Mesothelial cell of epicardium (in vitro differentiated cells): ENCODE data around the gene REEP5. TPM values are rescaled to one million over a fixed set of nuclear protein-coding genes. Genes with fewer than 3 reads are reported as not detected.

Experiments used
- DNase-seq, 2 experiments: peaks; one replicate each; pipeline ENCODE4 v3.0.0; 2021; ENCODE audit warnings: low spot score in 2 of 2; ENCODE audit not compliant: unreplicated experiment in 2 of 2
- H3K27ac Mint-ChIP-seq: 2 replicates; pipeline ENCODE4 v1.8.0; 2021; ENCODE audit warnings: mixed read lengths
- H3K27me3 Mint-ChIP-seq: 2 replicates; pipeline ENCODE4 v1.8.0; 2021; ENCODE audit warnings: low read depth, mixed read lengths
- H3K36me3 Mint-ChIP-seq: 2 replicates; pipeline ENCODE4 v1.8.0; 2021; ENCODE audit warnings: mixed read lengths
- H3K4me1 Mint-ChIP-seq: 2 replicates; pipeline ENCODE4 v1.8.0; 2021; ENCODE audit warnings: mixed read lengths
- H3K4me3 Mint-ChIP-seq: 2 replicates; pipeline ENCODE4 v1.8.0; 2021; ENCODE audit warnings: mild to moderate bottlenecking, moderate library complexity, mixed read lengths
- H3K9me3 Mint-ChIP-seq: 2 replicates; pipeline ENCODE4 v1.8.0; 2021; ENCODE audit warnings: mixed read lengths
- CTCF ChIP-seq: fragments of 200-600 bp; sonication (generic); IDR thresholded peaks from one replicate; pipeline ENCODE4 v1.5.0; 2021; ENCODE audit warnings: antibody characterized with exemption; ENCODE audit not compliant: unreplicated experiment
- total RNA-seq: library from RNA; stranded (reverse); gene quantifications from 3 replicates; pipeline ENCODE4 v1.2.1, GENCODE V29; 2021

Gene REEP5
- total RNA-seq, 1 donor from 2014 or later: 34.7 TPM

GRCh38 chr5:112918136-112918535 is 3.9 kb downstream of the REEP5 start:
- Mint-ChIP-seq H3K27ac (no peak overlapping the region), H3K36me3 (peaks cover 20% of the 10 kb centered on the region), H3K4me3 (no peak overlapping the region), H3K9me3 (no peaks in the 10 kb centered on the region), H3K27me3 (peaks cover 2% of the 10 kb centered on the region), H3K4me1 (peaks cover 41% of the 10 kb centered on the region)
- DNase-seq: no peak
- TF ChIP-seq CTCF: no peak

DNA sequence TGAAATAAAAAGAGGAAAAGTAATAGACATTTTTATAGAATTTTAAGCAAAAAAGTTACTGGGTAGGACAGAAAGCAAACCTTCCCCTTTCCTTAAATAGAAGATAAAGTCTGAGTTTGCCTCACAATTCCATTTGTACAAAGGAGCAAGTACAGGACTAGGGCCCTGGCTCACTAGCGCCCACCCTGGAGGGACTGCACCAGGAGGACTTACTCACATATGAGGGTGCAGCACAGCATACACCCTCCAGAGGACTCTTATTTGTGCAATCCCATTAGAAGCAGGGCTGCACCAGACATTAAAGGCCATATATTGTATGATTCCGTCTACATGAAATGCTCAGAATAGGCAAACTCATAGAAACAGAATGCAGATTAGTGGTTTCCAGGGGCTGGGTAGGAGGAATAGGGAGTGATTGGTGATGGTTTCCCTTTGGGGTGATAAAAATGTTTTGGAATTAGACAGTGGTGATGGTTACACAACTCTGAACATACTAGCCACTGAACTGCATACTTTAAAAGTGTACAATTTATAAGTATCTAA is 4.5 kb downstream of the REEP5 start:
- Mint-ChIP-seq H3K27ac (no peak overlapping the region), H3K27me3 (no peaks in the 10 kb centered on the region), H3K4me3 (no peak overlapping the region), H3K4me1 (peaks cover 35% of the 10 kb centered on the region), H3K36me3 (peaks cover 25% of the 10 kb centered on the region), H3K9me3 (no peaks in the 10 kb centered on the region)
- DNase-seq: no peak
- no peak for TF ChIP-seq CTCF

- H3K36me3 Mint-ChIP-seq: peaks cover 27% of the 10 kb centered on the region
- no peak overlapping the region for H3K27ac Mint-ChIP-seq
- DNase-seq: no peak
Observed at GRCh38 chr5:112915831-112916230, 6.2 kb downstream of the REEP5 start.

DNA sequence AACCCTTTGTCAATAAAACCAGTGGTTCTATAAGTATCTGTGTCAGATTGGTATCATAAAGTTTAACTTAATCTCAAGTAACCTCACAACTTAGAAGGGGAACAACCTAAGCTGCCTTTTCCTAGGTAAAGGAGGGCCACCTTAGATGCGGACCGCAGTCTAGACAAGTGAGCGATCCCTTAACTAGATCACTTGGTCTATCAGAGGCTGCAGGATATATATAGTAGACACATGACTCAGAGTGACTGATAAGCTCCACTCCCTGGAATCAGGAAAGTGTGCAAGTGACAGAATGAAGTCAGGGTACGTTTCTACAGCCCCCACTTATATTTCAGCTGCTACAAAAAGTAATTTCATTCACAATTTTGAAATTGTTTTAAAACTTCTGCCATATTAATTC is 7.4 kb downstream of the REEP5 start:
- no peaks in the 10 kb centered on the region for H3K9me3 Mint-ChIP-seq
- H3K27me3 Mint-ChIP-seq: no peaks in the 10 kb centered on the region
- peaks cover 22% of the 10 kb centered on the region for H3K4me1 Mint-ChIP-seq
- H3K4me3 Mint-ChIP-seq: no peak overlapping the region
- TF ChIP-seq CTCF: no peak
- peaks cover 25% of the 10 kb centered on the region for H3K36me3 Mint-ChIP-seq
- no peak for DNase-seq
- H3K27ac Mint-ChIP-seq: no peak overlapping the region

More at GRCh38 chr5:112915831-112916230, 6.2 kb downstream of the REEP5 start:
- H3K4me1 Mint-ChIP-seq: peaks cover 30% of the 10 kb centered on the region
- H3K4me3 Mint-ChIP-seq: no peak overlapping the region
- no peak for TF ChIP-seq CTCF
- no peaks in the 10 kb centered on the region for H3K9me3 Mint-ChIP-seq
- no peaks in the 10 kb centered on the region for H3K27me3 Mint-ChIP-seq

DNA sequence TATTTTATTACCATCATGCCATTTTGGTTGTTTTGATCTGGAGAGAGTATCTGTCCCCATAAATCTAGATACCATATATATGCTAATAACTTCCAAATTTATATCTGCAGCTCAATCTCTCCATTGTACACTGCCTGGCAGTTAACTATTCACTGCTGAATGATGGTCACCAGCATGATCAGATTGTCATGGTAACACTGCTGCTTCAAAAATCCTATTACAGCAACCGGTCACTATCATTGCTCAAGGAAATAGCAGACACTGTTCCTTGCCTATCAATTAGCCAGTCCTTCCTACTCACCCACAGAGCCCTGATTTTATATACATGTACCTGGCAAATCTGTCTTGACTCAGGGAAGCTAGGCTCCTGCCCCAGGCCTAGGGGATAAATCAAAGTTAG is 11.5 kb downstream of the REEP5 start:
- H3K4me3 Mint-ChIP-seq: no peak overlapping the region
- peaks cover 13% of the 10 kb centered on the region for H3K36me3 Mint-ChIP-seq
- no peak overlapping the region for H3K27ac Mint-ChIP-seq
- H3K9me3 Mint-ChIP-seq: no peaks in the 10 kb centered on the region
- no peak for DNase-seq
- peaks cover 6% of the 10 kb centered on the region for H3K4me1 Mint-ChIP-seq
- H3K27me3 Mint-ChIP-seq: no peaks in the 10 kb centered on the region
- TF ChIP-seq CTCF: no peak

DNA sequence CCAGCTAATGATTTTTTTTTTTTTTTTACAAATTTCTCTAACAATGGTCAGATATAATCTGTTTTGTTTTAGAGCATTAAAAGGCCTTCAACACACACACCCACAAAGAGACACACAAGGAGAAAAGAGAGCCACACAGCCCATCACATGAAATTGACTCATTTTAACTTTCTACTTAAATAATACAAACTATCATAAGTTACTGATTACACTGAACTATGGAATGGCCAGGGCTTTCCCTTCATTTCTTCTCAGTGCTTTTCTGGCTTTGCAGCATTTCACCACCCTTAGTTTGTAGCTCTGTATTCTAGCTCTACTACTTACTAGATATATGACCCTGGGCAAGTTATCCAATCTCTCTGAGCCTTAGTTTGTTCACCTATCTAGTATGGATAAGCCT is 13.2 kb downstream of the REEP5 start:
- H3K36me3 Mint-ChIP-seq: peaks cover 11% of the 10 kb centered on the region
- DNase-seq: no peak
- TF ChIP-seq CTCF: no peak

More for the DNA sequence above, 13.2 kb downstream of the REEP5 start:
- Mint-ChIP-seq H3K27ac (no peak overlapping the region), H3K4me1 (peaks cover 2% of the 10 kb centered on the region), H3K4me3 (no peak overlapping the region), H3K9me3 (no peaks in the 10 kb centered on the region), H3K27me3 (no peaks in the 10 kb centered on the region)
